IPS-NIHi7 (cell line): ENCODE data around the gene PAK1.
"Not testable (repeated sequence)": the region's sequence is repeated elsewhere in the genome, so short reads cannot be mapped to it uniquely, and the experiment has no call there.

ENCODE experiments used
- DNase-seq: peaks from one replicate; pipeline ENCODE4 v3.0.0; 2012; ENCODE audit warnings: mixed read lengths; ENCODE audit errors: extremely low spot score

The PAK1 gene

DNA sequence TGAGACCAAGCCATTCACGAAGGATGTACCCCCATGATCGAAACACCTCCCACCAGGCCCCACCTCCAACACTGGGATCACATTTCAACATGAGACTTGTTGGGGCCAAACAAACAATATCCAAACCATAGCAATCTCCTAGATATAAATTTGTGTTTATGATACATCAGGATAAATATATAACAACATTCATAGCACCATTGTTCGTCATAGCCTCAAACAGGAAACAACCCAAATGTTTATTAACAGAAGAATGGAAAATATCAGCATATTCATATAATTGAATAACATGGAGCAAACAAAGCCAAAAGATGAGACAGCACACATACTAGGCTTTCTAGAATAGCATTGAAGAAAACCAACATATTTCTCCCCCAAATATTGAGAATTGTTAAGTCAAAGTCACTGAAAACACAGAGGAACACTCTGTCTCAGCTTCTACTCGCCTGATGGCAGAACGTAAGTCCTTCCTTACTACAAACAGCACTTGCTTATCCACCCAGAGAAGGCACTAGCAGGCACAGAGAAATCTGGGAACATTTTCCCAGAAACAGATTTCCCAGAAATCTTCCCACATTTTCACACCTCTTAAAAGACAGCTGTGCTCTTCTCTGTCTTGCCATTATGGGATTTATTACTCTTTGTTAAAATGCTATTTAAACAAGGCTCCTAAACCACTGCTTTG, 164.4 kb downstream of the PAK1 start:
- DNase-seq = no peak

- no peak for DNase-seq
Observed at GRCh38 chr11:77308838-77309237, 165.1 kb downstream of the PAK1 start.

DNA sequence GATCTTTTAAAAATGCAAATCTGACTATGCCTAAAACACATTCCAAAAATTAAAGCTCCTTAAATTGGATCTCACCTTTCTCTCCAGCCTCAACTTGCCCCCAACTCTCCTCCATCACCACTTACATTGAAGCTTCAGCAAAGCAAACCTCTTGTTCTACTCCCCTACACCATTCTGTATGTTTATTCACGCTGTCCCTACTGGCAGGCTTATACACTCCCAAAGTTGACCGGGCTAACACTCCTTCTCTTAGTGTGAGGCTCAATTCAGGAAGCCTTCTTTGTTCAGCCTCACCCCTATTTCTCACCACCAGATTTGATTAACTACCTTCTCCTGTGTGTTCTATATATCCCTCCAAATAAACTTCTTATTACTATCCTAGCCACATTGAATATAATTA, 170.6 kb downstream of the PAK1 start:
- no peak for DNase-seq

DNA sequence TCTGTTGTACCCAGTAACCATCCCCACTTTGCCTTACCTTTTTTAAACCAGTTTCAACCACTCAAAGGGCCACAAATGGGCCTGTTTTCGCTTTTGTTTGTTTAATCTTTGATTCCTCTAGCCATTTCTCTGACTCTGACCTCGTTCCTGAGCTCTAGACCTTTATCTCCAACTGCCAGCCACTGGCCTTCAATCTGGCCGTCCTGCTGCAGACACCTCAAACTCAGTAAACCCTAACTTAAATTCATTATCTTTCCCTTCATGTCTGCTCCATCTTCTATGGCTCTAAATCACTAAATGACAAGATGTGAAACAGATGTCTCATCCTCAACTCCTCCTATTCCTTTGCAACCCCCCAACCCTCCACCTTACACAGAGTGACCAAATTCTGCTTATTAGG, 171.1 kb downstream of the PAK1 start:
- DNase-seq = no peak

DNA sequence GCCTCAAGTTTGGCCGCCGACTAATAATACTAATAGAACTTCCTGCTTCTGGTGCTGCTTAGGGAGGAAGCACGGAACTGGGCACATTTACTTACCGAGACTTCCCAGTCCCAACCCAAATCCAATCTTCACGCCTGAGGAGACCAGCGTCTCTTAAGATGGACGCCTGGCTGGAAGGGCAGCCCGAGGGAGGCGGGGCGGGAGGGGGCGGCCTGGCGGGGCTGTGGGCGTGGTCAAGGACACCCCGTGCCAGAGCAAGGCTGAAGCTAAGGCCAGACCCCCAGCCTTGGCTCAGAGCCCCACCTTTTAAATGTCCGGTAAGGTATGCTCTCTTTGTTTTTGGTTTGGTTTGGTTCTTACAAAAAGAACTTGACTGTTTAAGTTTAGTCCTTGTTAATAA, 172.4 kb downstream of the PAK1 start, which contains the start of gene GDPD4:
Gene GDPD4, minus strand, starts transcription at position 177 of the 400 bp plus-strand sequence. CDS start 16,549 bp downstream, outside the sequence.
- peak; percentile 56 for DNase-seq

DNA sequence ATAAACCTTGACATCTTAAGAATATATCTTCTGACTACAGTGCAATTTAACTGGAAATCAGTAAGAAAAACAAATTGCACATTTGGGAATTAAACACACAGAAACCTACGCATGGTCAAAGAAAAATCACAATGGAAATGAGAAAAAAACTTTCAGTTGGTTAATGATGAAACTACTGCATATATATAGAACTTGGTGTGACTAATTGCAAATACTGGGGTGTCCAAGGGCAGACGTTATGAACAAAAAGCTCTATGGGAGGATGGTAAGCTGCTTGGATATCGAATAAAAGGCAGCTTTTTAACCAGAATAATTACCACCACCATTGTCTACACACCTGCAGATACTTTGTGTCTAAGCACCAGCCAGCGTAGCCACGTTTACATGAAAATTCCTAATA, 173.2 kb downstream of the PAK1 start:
- DNase-seq = no peak

DNA sequence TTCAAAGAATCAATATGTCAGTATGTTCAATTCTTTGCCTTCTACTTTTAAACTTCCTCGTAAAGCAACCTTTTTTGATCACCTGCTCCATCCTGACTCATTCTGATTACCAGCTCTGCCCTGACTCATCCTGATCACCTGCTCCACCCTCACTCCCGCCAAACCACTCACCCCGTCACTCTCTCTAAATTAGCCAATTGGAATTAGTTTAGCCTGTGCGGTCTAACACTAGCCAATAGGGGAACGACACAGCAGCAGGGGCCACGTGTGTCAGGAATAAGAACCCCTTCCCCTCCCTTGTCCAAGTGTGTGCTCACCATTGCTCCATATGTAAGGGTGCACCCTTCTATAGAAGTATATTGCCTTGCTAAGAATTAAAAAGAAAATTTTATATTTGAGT, 173.9 kb downstream of the PAK1 start:
- DNase-seq = not testable (repeated sequence)

- no peak for DNase-seq
Observed at GRCh38 chr11:77299528-77299993, 174.3 kb downstream of the PAK1 start.

- no peak for DNase-seq
Observed at GRCh38 chr11:77294040-77294439, 179.9 kb downstream of the PAK1 start.

DNA sequence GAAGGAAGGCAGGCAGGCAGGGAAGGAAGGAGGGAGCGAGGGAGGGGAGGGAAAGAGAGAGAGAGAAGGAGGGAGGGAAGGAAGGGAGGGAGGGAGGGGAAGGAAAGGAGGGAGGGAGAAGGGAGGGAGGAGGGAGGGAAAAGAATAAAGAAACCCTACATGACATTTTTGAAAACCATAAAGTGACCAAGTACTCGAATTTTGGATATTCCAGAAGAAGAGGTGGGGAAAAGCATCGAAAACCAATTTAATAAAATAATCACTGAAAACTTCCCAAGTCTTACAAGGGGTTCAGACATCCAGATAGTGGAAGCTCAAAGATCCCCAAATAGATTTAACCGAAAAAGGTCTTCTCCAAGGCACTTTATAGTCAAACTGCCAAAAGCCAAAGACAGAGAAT, 184.2 kb downstream of the PAK1 start:
- DNase-seq = no peak

DNA sequence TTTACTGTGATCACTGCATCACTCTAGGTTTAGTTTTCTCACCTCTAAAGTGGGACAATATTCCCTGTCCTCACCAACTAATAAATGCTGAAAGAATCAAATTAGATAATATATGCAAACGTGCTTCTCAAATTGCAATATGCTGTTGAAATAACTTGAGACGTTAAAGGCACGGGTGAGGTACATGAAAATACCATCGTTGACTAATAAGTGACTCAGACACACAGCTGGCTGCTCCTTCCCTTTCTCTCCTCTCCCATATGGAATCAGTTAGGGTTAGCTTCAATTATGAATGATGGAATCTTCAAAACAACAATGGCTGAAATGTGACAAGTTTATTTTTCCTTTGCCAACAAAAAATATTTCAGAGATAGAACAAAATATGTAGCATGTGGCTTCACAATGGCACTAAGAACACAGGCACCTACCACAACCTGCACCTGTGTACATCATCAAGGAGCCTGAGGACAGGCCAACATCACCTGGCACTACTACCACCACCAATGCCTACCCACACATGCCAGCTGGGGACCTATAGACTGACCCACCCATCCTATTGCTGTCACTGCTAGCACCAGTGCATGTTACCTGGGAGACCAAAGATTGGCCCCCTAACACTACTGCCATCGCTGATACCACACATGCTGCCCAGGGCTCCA, 186.2 kb downstream of the PAK1 start:
- no peak for DNase-seq

GRCh38 chr11:77287136-77287535, 186.8 kb downstream of the PAK1 start:
- DNase-seq = no peak

DNA sequence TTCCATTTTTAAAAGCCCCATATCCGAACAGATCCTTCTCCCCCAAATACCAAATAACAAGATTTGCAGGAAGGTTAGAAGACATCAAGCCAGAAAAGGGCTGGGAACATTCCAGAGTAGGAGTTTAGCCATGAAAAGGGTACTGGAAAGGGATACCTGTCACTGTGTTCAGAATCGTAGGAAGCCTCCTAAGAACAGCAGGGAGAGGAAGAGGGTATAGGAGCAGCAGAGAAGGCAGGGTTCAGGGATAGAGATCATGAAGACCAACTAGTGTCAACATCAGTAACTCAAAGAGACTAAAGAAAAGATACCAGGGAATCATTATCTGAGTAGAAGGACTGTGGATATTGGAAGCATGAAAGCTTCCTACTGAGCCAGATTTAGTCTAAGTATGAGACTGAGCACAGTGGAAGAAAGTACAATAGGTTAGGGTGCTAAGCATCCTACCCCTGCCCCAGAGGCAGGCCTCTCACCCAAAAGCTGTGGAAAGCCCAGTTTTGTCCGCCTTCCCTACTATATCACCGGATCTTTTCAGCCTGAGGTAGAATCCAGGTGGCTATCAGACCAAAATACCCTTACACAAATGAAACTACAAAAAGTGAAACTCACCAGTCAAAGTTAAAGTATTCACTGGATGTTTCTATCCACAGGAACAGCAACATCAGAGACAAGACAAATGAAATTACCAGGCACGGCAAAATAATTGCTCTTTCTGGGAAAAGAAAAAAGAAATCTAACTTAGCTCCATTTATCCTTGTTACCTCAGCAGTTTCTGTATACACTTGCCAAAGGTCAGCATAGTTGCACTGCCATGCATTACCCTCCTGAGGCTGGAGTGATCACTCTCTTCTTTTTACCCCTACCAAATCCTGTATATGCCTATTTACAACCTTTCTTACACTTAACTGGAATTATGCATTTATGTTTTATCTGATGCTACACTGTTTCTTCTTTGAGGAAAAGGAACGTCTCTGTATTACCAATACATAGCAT, 189.1 kb downstream of the PAK1 start:
- no peak for DNase-seq

DNA sequence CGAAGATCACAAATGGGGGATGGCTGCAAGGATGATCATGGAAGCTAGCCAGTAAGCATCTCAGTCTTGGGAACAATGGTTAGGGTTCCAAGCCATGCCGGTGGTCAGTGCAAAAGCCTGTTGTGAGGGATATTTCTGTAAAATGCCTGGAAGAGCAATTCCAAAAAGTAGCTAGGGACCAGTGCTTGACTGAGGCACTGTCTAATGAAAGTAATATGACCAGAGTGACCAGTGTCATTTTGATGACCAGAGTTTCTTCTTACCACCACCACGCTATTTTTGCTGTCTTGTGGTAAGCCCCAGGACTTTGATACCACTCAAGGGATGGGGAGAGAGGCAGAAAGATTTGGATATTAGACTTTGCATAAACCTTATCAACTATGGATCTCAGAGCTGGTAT, 190.8 kb downstream of the PAK1 start:
- DNase-seq = no peak

DNA sequence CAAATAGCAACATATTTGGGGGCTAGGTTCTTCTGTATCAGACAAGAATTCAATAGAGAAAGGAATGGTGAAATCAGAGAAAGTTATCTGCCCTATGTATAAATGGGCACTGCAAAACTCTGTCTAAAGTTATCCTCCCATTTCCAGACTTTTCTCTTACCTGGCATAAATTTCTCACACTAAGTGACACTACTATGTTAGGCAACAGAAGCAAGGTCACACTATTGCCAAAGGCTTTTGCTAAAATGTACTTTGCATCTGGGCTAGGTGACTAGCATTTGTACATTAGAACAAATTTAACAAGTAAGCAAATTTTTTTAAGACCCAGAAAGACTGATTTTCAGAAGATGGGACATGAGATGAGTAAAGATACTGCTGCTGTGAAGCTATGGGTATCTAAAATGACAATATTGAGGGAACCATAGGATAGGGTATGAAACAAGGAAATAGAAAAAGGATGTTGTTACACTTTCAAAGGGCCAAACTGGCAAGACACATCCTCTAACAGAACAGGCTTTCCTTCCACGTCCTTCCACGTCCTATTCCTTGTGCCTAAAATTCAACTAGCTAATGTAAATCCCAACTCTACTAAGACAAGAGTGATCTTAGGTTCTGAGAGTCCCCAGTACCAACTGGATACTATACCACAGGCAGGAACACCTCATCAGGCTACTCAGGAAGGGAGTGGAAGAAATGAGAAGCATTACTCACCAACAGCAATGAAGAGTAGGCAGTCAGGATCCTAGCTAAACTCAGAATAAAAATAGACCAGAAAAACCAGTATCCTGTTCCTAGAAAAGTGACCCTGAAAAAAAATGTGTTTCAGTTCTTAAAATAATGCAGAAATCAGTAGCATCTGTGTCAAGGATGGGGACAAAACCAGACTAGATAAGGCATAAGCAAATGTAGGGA, 195.0 kb downstream of the PAK1 start:
- no peak for DNase-seq

DNA sequence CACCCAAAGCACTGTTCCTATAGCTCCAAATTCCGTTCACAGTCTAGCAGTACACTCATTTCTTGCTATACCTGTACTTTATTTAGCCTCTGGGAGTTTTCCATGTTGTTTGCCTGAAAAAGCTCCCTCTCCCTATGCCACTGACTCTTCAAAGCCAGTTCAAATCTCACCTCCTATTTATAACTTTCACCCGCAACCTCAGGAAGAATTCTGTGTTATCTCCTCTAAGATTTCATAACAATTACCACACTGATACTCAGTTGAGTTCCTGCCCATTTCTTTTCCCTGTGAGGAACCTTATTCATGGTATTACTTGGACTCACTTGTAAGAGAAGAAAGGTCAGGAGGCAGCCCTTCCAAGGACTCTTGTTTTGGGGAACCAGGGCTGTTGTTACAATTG, 197.6 kb downstream of the PAK1 start:
- DNase-seq = no peak
